Peyer's patch (tissue), 4 donors: Measurements from ENCODE around the gene LAG3. TPM values are rescaled to one million over a fixed set of nuclear protein-coding genes. Genes with fewer than 3 reads are reported as not detected.

Source experiments
- DNase-seq, 3 donors: peaks; one replicate each; pipeline ENCODE4 v3.0.0-alpha.2; 2017 to 2019
- H3K27ac ChIP-seq, 4 donors: fragments of 200-600 bp; sonication (generic); one replicate each; pipeline ENCODE4 v1.5.1; 2016 to 2019
- H3K27me3 ChIP-seq, 2 donors: fragments of 200-600 bp; sonication (generic); one replicate each; pipeline ENCODE4 v1.5.1; 2019
- H3K36me3 ChIP-seq, 3 donors: fragments of 200-600 bp; sonication (generic); one replicate each; pipeline ENCODE4 v1.5.1; 2016 to 2019
- H3K4me1 ChIP-seq, 4 donors: fragments of 200-600 bp; sonication (generic); one replicate each; pipeline ENCODE4 v1.5.1; 2016 to 2019
- H3K4me3 ChIP-seq, 4 donors: fragments of 200-600 bp; sonication (generic); 1 replicate in 3 of 4; 2 replicates in 1 of 4; pipeline ENCODE4 v1.5.1; 2016 to 2019; ENCODE audit warnings: mild to moderate bottlenecking in 1 of 4
- H3K9me3 ChIP-seq, 4 donors: fragments of 200-600 bp; sonication (generic); one replicate each; pipeline ENCODE4 v1.5.1; 2016 to 2019; ENCODE audit warnings: mild to moderate bottlenecking in 1 of 4
- POLR2A ChIP-seq, 2 donors: fragments of 450-650 bp; IDR thresholded peaks; one replicate each; pipeline ENCODE4 v1.5.1; 2017; ENCODE audit warnings: antibody characterized with exemption in 2 of 2, mild to moderate bottlenecking in 2 of 2, moderate library complexity in 2 of 2
- total RNA-seq, 4 donors: library from RNA; depleted of rRNA; stranded (reverse); fragments of >200 nt; gene quantifications; one replicate each; pipeline ENCODE4 v1.1.0, GENCODE V29; 2016
- TF ChIP-seq, protein P1 (sequence below), 6 experiments: fragments of 450-650 bp in 4 of 6; fragments of 200-600 bp in 2 of 6; sonication (generic) in 1 of 6; IDR thresholded peaks; one replicate each; pipeline ENCODE4 v1.5.1; 2017 to 2019; ENCODE audit warnings: antibody characterized with exemption in 6 of 6, mild to moderate bottlenecking in 3 of 6, moderate library complexity in 1 of 6

Gene LAG3
- total RNA-seq, 4 donors from 2014 or later: 1.3 to 3.0 (median 1.6) TPM; not detected in 1

DNA sequence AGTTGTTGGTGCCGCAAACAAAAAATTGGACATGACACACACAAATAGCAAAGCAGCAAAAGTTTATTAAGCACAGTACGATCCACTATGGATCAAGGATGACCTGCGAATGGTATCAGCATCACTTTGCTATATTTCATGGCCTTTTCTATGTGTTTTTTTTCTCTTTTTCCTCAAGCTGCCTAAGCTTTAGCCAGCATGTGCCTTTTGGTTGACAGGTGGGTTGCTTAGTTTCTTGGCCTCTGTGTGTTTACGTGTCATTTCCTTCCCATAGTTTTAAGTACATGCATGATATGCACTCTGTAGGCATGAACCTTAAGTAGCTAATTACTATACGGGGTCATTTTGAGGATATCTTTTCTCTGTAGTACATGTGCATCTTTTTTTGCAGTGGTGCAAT is 26.8 kb downstream of the LAG3 start:
- Histone ChIP-seq H3K27ac (no peak overlapping the region), H3K9me3 (no peaks in the 10 kb centered on the region), H3K4me3 (no peak overlapping the region), H3K27me3 (no peaks in the 10 kb centered on the region), H3K4me1 (no peaks in the 10 kb centered on the region), H3K36me3 (no peaks in the 10 kb centered on the region)
- DNase-seq: no peak
- TF ChIP-seq, protein P1, sequence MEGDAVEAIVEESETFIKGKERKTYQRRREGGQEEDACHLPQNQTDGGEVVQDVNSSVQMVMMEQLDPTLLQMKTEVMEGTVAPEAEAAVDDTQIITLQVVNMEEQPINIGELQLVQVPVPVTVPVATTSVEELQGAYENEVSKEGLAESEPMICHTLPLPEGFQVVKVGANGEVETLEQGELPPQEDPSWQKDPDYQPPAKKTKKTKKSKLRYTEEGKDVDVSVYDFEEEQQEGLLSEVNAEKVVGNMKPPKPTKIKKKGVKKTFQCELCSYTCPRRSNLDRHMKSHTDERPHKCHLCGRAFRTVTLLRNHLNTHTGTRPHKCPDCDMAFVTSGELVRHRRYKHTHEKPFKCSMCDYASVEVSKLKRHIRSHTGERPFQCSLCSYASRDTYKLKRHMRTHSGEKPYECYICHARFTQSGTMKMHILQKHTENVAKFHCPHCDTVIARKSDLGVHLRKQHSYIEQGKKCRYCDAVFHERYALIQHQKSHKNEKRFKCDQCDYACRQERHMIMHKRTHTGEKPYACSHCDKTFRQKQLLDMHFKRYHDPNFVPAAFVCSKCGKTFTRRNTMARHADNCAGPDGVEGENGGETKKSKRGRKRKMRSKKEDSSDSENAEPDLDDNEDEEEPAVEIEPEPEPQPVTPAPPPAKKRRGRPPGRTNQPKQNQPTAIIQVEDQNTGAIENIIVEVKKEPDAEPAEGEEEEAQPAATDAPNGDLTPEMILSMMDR (IDR thresholded peaks at IDR 0.05): no peak
- TF ChIP-seq POLR2A (IDR thresholded peaks at IDR 0.05): no peak

GRCh38 chr12:6807170-6807569 is 34.9 kb downstream of the LAG3 start:
- Histone ChIP-seq H3K9me3 (no peaks in the 10 kb centered on the region), H3K4me1 (no peaks in the 10 kb centered on the region), H3K27me3 (no peaks in the 10 kb centered on the region), H3K4me3 (no peak overlapping the region), H3K27ac (no peak overlapping the region), H3K36me3 (no peaks in the 10 kb centered on the region)
- DNase-seq: no peak
- TF ChIP-seq POLR2A (IDR thresholded peaks at IDR 0.05): no peak
- TF ChIP-seq, protein P1 (IDR thresholded peaks at IDR 0.05): no peak

DNA sequence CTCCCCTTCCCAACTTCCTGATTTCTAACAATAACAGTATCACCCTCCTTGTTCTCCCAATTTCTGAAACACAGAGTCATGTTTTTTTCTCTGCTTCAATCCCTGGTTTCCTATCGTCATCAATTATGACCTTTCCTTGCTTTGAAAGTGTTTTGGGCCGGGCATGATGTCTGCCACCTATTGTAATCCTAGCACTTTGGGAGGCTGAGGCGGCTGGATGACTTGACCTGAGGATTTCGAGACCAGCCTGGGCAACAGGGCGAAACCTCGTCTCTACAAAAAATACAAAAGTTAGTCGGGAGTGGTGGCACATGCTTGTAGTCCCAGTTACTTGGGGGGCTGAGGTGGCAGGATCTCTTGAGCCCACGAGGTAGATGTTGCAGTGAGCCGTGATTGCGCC is 36.7 kb downstream of the LAG3 start:
- no peak for DNase-seq
- Histone ChIP-seq H3K4me1 (no peaks in the 10 kb centered on the region), H3K9me3 (no peaks in the 10 kb centered on the region), H3K27me3 (no peaks in the 10 kb centered on the region), H3K4me3 (no peak overlapping the region), H3K36me3 (no peaks in the 10 kb centered on the region), H3K27ac (no peak overlapping the region)
- TF ChIP-seq, protein P1 (IDR thresholded peaks at IDR 0.05): no peak
- no peak for TF ChIP-seq POLR2A (IDR thresholded peaks at IDR 0.05)

GRCh38 chr12:6810758-6811157 is 38.4 kb downstream of the LAG3 start:
- TF ChIP-seq POLR2A (IDR thresholded peaks at IDR 0.05): no peak
- TF ChIP-seq, protein P1 (IDR thresholded peaks at IDR 0.05): no peak
- no peak for DNase-seq
- no peak overlapping the region for H3K4me3 ChIP-seq
- no peaks in the 10 kb centered on the region for H3K27me3 ChIP-seq
- no peaks in the 10 kb centered on the region for H3K4me1 ChIP-seq
- H3K36me3 ChIP-seq: no peaks in the 10 kb centered on the region
- no peaks in the 10 kb centered on the region for H3K9me3 ChIP-seq
- H3K27ac ChIP-seq: no peak overlapping the region

DNA sequence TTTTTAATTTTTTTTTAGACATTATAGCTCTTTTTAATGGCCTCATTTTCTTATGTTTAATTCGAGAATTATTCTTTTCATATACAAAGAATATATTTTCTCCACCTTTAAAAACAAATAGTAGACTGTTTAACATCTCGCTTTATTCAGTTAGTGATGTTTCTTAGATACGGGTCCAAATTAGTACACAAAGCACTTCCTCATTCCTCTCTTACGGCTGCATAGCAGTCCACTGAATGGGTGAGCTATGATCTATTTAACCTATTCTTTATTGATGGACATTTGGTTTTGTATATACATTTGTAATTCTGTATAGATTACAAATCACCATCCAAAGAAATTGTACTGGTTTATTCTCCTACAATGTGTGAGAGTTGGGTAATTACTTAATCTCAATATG is 41.0 kb downstream of the LAG3 start:
- Histone ChIP-seq H3K4me3 (no peak overlapping the region), H3K27ac (no peak overlapping the region)
- no peak for DNase-seq

More for the DNA sequence above, 41.0 kb downstream of the LAG3 start:
- H3K27me3 ChIP-seq: no peaks in the 10 kb centered on the region
- H3K9me3 ChIP-seq: no peaks in the 10 kb centered on the region
- no peaks in the 10 kb centered on the region for H3K4me1 ChIP-seq
- TF ChIP-seq POLR2A (IDR thresholded peaks at IDR 0.05): no peak
- TF ChIP-seq, protein P1 (IDR thresholded peaks at IDR 0.05): no peak
- H3K36me3 ChIP-seq: no peaks in the 10 kb centered on the region
